ENCODE measurements around the gene GBP7. TPM values are rescaled to one million over a fixed set of nuclear protein-coding genes. Genes with fewer than 3 reads are reported as not detected.

GBP7 gene
- polyA plus RNA-seq, 3 donors: not detected

DNA sequence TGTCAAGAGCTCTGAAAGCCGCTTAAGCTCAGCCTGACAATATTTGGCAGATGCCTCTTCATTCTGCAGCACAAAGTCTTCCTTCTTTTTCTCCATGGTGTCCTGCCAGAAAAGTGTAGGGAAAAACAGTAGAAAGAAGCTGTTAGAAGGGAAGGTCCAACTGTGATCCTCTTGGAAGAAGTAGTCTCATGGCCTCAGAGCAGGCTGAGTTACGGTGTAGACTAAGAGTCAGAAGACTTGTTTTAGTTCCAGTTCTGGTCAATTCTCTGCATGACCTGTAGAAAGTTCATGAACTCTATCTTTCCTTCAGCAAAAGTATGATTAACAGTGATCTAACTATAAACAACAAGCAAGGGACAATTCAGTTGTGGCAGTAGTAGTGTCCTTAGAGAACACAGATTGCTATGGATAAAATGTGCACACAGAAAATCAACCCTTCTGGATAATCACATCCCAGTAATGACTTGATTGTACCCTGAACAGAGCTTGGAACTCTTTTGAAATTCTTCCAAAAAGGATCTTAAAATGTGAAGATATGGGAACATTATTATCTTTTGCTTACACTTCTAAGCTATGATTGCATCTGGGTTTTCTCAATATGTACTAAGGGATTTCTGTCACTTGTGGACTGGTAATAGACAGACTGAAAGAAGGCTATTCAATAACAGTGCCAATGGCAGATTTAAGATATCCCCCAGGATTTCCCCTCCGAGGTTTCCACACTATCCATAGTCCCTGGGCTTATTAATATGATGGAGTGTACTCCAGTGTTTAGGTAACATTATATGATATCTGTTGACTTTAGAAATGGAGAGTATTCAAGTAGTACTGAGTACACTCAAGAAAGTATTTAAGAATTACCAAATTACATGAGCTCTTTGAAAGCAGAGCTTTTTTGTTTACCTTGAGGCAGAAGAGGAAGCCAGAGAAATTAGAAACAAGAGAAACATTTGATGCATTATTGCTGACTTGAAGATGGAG is 27.8 kb downstream of the GBP7 start:
- peaks cover 0 to 2% (median 0%) of the 10 kb centered on the region in 3 donors for H3K27me3 Mint-ChIP-seq (ENCODE audit: low read depth in 3 of 3)
- no peak overlapping the region for H2AFZ ChIP-seq (ENCODE audit: insufficient read depth, low read depth, low read length, poor library complexity, severe bottlenecking)
- H4K20me1 ChIP-seq (ENCODE audit: insufficient read depth, low read length): no peaks in the 10 kb centered on the region
- no peak for DNase-seq
- H3K9me3 ChIP-seq (replicated peaks in 1 of 2; ENCODE audit: control insufficient read depth in 1 of 2, insufficient read depth in 1 of 2, low read length in 2 of 2): no peaks in the 10 kb centered on the region
- H3K79me2 ChIP-seq (ENCODE audit: insufficient read depth, low read length): no peaks in the 10 kb centered on the region
- WGBS (ENCODE audit: insufficient coverage): 100% methylated on average over 1 of the region's 3 CpGs
- H3K27ac Mint-ChIP-seq: no peak overlapping the region
- peaks cover 4% of the 10 kb centered on the region for H3K4me1 Mint-ChIP-seq
- no peak overlapping the region for H3K4me2 ChIP-seq (replicated peaks; ENCODE audit: extremely low read depth, low read length, poor library complexity, severe bottlenecking)
- H3K4me1 ChIP-seq (ENCODE audit: control insufficient read depth in 1 of 2, insufficient read depth in 2 of 2, low read length in 2 of 2): no peaks in the 10 kb centered on the region
- no peaks in the 10 kb centered on the region for H3K36me3 Mint-ChIP-seq
- no peaks in the 10 kb centered on the region for H3K27me3 ChIP-seq (ENCODE audit: control insufficient read depth in 2 of 2, insufficient read depth in 2 of 2, low read length in 2 of 2)
- no peak overlapping the region for H3K4me3 Mint-ChIP-seq
- H3K9me3 Mint-ChIP-seq: no peaks in the 10 kb centered on the region
- no peak overlapping the region for H3K9ac ChIP-seq (ENCODE audit: insufficient read depth, low read length, poor library complexity, severe bottlenecking)
- no peak overlapping the region for H3K4me3 ChIP-seq (replicated peaks in 1 of 3; ENCODE audit: low read depth in 2 of 3, low read length in 3 of 3)
- TF ChIP-seq, protein P1, sequence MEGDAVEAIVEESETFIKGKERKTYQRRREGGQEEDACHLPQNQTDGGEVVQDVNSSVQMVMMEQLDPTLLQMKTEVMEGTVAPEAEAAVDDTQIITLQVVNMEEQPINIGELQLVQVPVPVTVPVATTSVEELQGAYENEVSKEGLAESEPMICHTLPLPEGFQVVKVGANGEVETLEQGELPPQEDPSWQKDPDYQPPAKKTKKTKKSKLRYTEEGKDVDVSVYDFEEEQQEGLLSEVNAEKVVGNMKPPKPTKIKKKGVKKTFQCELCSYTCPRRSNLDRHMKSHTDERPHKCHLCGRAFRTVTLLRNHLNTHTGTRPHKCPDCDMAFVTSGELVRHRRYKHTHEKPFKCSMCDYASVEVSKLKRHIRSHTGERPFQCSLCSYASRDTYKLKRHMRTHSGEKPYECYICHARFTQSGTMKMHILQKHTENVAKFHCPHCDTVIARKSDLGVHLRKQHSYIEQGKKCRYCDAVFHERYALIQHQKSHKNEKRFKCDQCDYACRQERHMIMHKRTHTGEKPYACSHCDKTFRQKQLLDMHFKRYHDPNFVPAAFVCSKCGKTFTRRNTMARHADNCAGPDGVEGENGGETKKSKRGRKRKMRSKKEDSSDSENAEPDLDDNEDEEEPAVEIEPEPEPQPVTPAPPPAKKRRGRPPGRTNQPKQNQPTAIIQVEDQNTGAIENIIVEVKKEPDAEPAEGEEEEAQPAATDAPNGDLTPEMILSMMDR (IDR thresholded peaks at IDR 0.05): no peak
- H3K36me3 ChIP-seq (replicated peaks in 1 of 2; ENCODE audit: control insufficient read depth in 1 of 2, insufficient read depth in 2 of 2, low read length in 2 of 2): no peaks in the 10 kb centered on the region
- intact Hi-C loops (cut with micrococcal nuclease): no loop called here
- H3K27ac ChIP-seq (ENCODE audit: low read depth in 1 of 2, low read length in 2 of 2): no peak overlapping the region

DNA sequence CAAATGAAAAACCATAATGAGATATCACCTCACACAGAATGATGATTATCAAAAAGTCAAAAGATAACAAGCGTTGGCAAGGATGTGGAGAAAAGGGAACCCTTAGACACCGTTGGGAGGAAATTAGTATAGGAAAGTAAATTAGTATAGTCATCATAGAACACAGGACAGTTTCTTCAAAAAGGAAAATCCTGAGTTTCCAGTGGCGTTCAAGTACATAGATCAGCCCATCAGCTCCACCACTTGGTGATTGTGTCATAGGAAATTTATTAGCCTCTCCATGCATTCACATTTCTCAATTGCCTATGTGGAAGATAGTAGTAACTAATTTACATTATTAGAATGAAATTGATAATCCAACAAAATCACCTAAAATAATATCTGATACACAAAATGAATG is 29.1 kb downstream of the GBP7 start:
- no peaks in the 10 kb centered on the region for H3K9me3 ChIP-seq (replicated peaks in 1 of 2; ENCODE audit: control insufficient read depth in 1 of 2, insufficient read depth in 1 of 2, low read length in 2 of 2)
- H4K20me1 ChIP-seq (ENCODE audit: insufficient read depth, low read length): no peaks in the 10 kb centered on the region
- peaks cover 4% of the 10 kb centered on the region for H3K4me1 Mint-ChIP-seq
- no peak overlapping the region for H3K4me2 ChIP-seq (replicated peaks; ENCODE audit: extremely low read depth, low read length, poor library complexity, severe bottlenecking)
- no CpG with 5 or more reads among the region's 3 CpGs for WGBS (ENCODE audit: insufficient coverage)
- H3K79me2 ChIP-seq (ENCODE audit: insufficient read depth, low read length): no peaks in the 10 kb centered on the region
- no peak overlapping the region for H3K4me3 Mint-ChIP-seq
- intact Hi-C loops (cut with micrococcal nuclease): no loop called here
- H3K36me3 ChIP-seq (replicated peaks in 1 of 2; ENCODE audit: control insufficient read depth in 1 of 2, insufficient read depth in 2 of 2, low read length in 2 of 2): no peaks in the 10 kb centered on the region
- no peak overlapping the region for H3K9ac ChIP-seq (ENCODE audit: insufficient read depth, low read length, poor library complexity, severe bottlenecking)
- no peaks in the 10 kb centered on the region for H3K4me1 ChIP-seq (ENCODE audit: control insufficient read depth in 1 of 2, insufficient read depth in 2 of 2, low read length in 2 of 2)
- peaks cover 0 to 2% (median 0%) of the 10 kb centered on the region in 3 donors for H3K27me3 Mint-ChIP-seq (ENCODE audit: low read depth in 3 of 3)
- H3K9me3 Mint-ChIP-seq: no peaks in the 10 kb centered on the region
- no peaks in the 10 kb centered on the region for H3K36me3 Mint-ChIP-seq
- H3K27ac ChIP-seq (ENCODE audit: low read depth in 1 of 2, low read length in 2 of 2): no peak overlapping the region
- no peak overlapping the region for H3K4me3 ChIP-seq (replicated peaks in 1 of 3; ENCODE audit: low read depth in 2 of 3, low read length in 3 of 3)
- no peak overlapping the region for H3K27ac Mint-ChIP-seq
- no peak overlapping the region for H2AFZ ChIP-seq (ENCODE audit: insufficient read depth, low read depth, low read length, poor library complexity, severe bottlenecking)
- no peak for DNase-seq
- TF ChIP-seq, protein P1 (IDR thresholded peaks at IDR 0.05): no peak
- no peaks in the 10 kb centered on the region for H3K27me3 ChIP-seq (ENCODE audit: control insufficient read depth in 2 of 2, insufficient read depth in 2 of 2, low read length in 2 of 2)
